ENCODE results near the gene LORICRIN. TPM values are rescaled to one million over a fixed set of nuclear protein-coding genes. Genes with fewer than 3 reads are reported as not detected.

LORICRIN gene
- polyA plus RNA-seq, 1 donor (not counting 4 experiments of a cell fraction or from before 2014, with no cell fraction given) = not detected

- Histone ChIP-seq H4K20me1 (ENCODE audit: control insufficient read depth, extremely low read depth, insufficient read depth, low read length) (no peaks in the 10 kb centered on the region), H3K4me2 (ENCODE audit: control insufficient read depth, extremely low read depth, insufficient read depth, low read depth, low read length) (no peak overlapping the region), H3K9me1 (ENCODE audit: control insufficient read depth, extremely low read depth, insufficient read depth, low read length) (no peaks in the 10 kb centered on the region), H3K9ac (ENCODE audit: control insufficient read depth, extremely low read depth, insufficient read depth, low read length) (no peak overlapping the region), H3K79me2 (ENCODE audit: control insufficient read depth, insufficient read depth, low read length) (no peaks in the 10 kb centered on the region), H3K36me3 (ENCODE audit: control insufficient read depth in 2 of 2, extremely low read depth in 1 of 2, insufficient read depth in 2 of 2, low read length in 2 of 2) (no peaks in the 10 kb centered on the region), H3K4me3 (ENCODE audit: control insufficient read depth in 2 of 3, extremely low read depth in 1 of 3, insufficient read depth in 2 of 3, low read depth in 1 of 3, low read length in 3 of 3) (no peak overlapping the region), H2AFZ (ENCODE audit: control insufficient read depth, low read length) (no peak overlapping the region), H3K27me3 (ENCODE audit: control insufficient read depth, extremely low read depth, insufficient read depth, low read length) (no peaks in the 10 kb centered on the region), H3K9me3 (ENCODE audit: control insufficient read depth, low read depth, low read length) (no peaks in the 10 kb centered on the region), H3K4me1 (ENCODE audit: control insufficient read depth, extremely low read depth, insufficient read depth, low read length) (no peaks in the 10 kb centered on the region), H3K27ac (ENCODE audit: control insufficient read depth, insufficient read depth, low read length) (no peak overlapping the region)
- TF ChIP-seq, protein P1, sequence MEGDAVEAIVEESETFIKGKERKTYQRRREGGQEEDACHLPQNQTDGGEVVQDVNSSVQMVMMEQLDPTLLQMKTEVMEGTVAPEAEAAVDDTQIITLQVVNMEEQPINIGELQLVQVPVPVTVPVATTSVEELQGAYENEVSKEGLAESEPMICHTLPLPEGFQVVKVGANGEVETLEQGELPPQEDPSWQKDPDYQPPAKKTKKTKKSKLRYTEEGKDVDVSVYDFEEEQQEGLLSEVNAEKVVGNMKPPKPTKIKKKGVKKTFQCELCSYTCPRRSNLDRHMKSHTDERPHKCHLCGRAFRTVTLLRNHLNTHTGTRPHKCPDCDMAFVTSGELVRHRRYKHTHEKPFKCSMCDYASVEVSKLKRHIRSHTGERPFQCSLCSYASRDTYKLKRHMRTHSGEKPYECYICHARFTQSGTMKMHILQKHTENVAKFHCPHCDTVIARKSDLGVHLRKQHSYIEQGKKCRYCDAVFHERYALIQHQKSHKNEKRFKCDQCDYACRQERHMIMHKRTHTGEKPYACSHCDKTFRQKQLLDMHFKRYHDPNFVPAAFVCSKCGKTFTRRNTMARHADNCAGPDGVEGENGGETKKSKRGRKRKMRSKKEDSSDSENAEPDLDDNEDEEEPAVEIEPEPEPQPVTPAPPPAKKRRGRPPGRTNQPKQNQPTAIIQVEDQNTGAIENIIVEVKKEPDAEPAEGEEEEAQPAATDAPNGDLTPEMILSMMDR (optimal IDR thresholded peaks at IDR 0.05 in 1 of 3, IDR thresholded peaks at IDR 0.05 in 1 of 3, conservative IDR thresholded peaks at IDR 0.05 in 1 of 3; ENCODE audit: extremely low read depth in 1 of 3, insufficient read depth in 2 of 3, low read length in 3 of 3) = no peak
- TF ChIP-seq EZH2 (IDR thresholded peaks at IDR 0.05; ENCODE audit: low read length) = no peak
- dilution Hi-C loops (cut with MboI; ENCODE audit: extremely low pct_ligation_motif_present, low sequenced_read_pairs) = no loop called here
- DNase-seq (ENCODE audit: low read depth, low spot score) = no peak
- FAIRE-seq = no peak
Measured at GRCh38 chr1:153271711-153272110, 12.2 kb downstream of the LORICRIN start.

DNA sequence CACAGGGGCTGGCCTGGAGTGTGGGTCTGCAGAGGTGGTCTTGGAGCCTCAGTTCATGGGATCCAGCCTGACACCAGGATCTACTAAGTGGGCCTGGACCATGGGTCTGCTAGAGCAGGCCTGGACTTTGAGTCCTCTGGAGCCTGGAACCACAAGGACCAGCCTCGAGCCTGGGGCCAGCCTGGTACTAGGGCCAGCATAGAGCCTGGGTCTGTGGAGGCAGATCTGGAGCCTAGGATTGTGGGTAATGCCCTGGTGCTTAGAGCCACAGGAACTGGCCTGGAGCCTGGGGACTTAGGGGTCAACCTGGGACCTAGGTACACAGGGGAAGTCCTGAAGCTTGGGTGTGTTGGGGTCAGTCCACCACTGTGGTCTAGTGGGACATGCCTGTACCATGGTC is 12.7 kb downstream of the LORICRIN start:
- Histone ChIP-seq H3K79me2 (ENCODE audit: control insufficient read depth, insufficient read depth, low read length) (no peaks in the 10 kb centered on the region), H3K9ac (ENCODE audit: control insufficient read depth, extremely low read depth, insufficient read depth, low read length) (no peak overlapping the region), H3K4me3 (ENCODE audit: control insufficient read depth in 2 of 3, extremely low read depth in 1 of 3, insufficient read depth in 2 of 3, low read depth in 1 of 3, low read length in 3 of 3) (no peak overlapping the region), H4K20me1 (ENCODE audit: control insufficient read depth, extremely low read depth, insufficient read depth, low read length) (no peaks in the 10 kb centered on the region), H3K4me2 (ENCODE audit: control insufficient read depth, extremely low read depth, insufficient read depth, low read depth, low read length) (no peak overlapping the region), H3K9me1 (ENCODE audit: control insufficient read depth, extremely low read depth, insufficient read depth, low read length) (no peaks in the 10 kb centered on the region), H2AFZ (ENCODE audit: control insufficient read depth, low read length) (no peak overlapping the region), H3K27ac (ENCODE audit: control insufficient read depth, insufficient read depth, low read length) (no peak overlapping the region), H3K9me3 (ENCODE audit: control insufficient read depth, low read depth, low read length) (no peaks in the 10 kb centered on the region), H3K4me1 (ENCODE audit: control insufficient read depth, extremely low read depth, insufficient read depth, low read length) (no peaks in the 10 kb centered on the region), H3K36me3 (ENCODE audit: control insufficient read depth in 2 of 2, extremely low read depth in 1 of 2, insufficient read depth in 2 of 2, low read length in 2 of 2) (no peaks in the 10 kb centered on the region), H3K27me3 (ENCODE audit: control insufficient read depth, extremely low read depth, insufficient read depth, low read length) (no peaks in the 10 kb centered on the region)
- FAIRE-seq (no peak), DNase-seq (ENCODE audit: low read depth, low spot score) (no peak)
- dilution Hi-C loops (cut with MboI; ENCODE audit: extremely low pct_ligation_motif_present, low sequenced_read_pairs) = no loop called here
- TF ChIP-seq, protein P1 (optimal IDR thresholded peaks at IDR 0.05 in 1 of 3, IDR thresholded peaks at IDR 0.05 in 1 of 3, conservative IDR thresholded peaks at IDR 0.05 in 1 of 3; ENCODE audit: extremely low read depth in 1 of 3, insufficient read depth in 2 of 3, low read length in 3 of 3) = no peak
- no peak for TF ChIP-seq EZH2 (IDR thresholded peaks at IDR 0.05; ENCODE audit: low read length)
